GM23338 (cell line): ENCODE results near the gene CCDC28A.

Experiments
- CREB1 ChIP-seq: fragments of 250-450 bp; sonication (Bioruptor Pico); IDR thresholded peaks from 2 replicates; pipeline ENCODE4 v1.5.0; 2020; ENCODE audit warnings: low read depth, mild to moderate bottlenecking, moderate library complexity
- EZH2 ChIP-seq: fragments of 200-600 bp; sonication (generic); IDR thresholded peaks from one replicate; pipeline ENCODE4 v1.8.0; 2017; ENCODE audit warnings: antibody characterized with exemption, mild to moderate bottlenecking, low read depth; ENCODE audit not compliant: unreplicated experiment
- EZH2phosphoT487 ChIP-seq: fragments of 200-600 bp; sonication (generic); IDR thresholded peaks from one replicate; pipeline ENCODE4 v1.8.1; 2018; ENCODE audit warnings: antibody characterized with exemption; ENCODE audit not compliant: unreplicated experiment
- NANOG ChIP-seq: IDR thresholded peaks from 2 replicates; pipeline ENCODE4 v1.6.1; 2016; ENCODE audit warnings: antibody characterized with exemption, borderline replicate concordance
- POLR2AphosphoS5 ChIP-seq: IDR thresholded peaks from 2 replicates; pipeline ENCODE4 v1.6.1; 2016; ENCODE audit warnings: antibody characterized with exemption, low read depth
- ZNF114 ChIP-seq: fragments of 250-450 bp; sonication (Bioruptor Pico); IDR thresholded peaks from 2 replicates; pipeline ENCODE4 v1.5.0; 2020; ENCODE audit warnings: mild to moderate bottlenecking, moderate library complexity
- TF ChIP-seq, protein P1 (sequence below), 2 experiments: fragments of 200-600 bp in 1 of 2; sonication (generic) in 1 of 2; conservative IDR thresholded peaks; 2 replicates each; pipeline versions ENCODE4 v1.5.1 to v1.6.1; 2016 to 2017; ENCODE audit warnings: antibody characterized with exemption in 2 of 2, low read depth in 2 of 2, mild to moderate bottlenecking in 2 of 2, moderate library complexity in 1 of 2
- TF ChIP-seq, protein P2 (sequence below): IDR thresholded peaks from one replicate; pipeline ENCODE4 v1.6.1; 2018; ENCODE audit warnings: antibody characterized with exemption; ENCODE audit not compliant: unreplicated experiment
- TF ChIP-seq, protein P3 (sequence below): fragments of 250-450 bp; sonication (Bioruptor Pico); IDR thresholded peaks from 2 replicates; pipeline ENCODE4 v1.5.0; 2020; ENCODE audit warnings: mild to moderate bottlenecking, moderate library complexity

DNA sequence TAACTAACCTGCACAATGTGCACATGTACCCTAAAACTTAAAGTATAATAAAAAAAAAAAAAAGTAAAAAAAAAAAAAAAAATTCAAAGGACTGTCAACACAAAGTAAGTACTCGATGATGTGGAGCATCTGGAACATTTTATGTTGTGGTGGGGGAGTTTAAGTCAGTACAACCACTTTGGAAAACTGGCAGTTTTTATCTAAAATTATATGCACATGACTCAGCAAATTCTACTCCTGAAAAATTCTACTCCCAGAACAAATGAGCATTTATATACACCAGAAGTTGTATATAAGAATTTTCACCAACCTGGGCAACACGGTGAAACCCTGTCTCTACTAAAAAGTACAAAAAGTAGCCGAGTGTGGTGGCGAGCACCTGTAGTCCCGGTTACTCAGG is 36.9 kb upstream of the CCDC28A start:
- TF ChIP-seq, protein P1, sequence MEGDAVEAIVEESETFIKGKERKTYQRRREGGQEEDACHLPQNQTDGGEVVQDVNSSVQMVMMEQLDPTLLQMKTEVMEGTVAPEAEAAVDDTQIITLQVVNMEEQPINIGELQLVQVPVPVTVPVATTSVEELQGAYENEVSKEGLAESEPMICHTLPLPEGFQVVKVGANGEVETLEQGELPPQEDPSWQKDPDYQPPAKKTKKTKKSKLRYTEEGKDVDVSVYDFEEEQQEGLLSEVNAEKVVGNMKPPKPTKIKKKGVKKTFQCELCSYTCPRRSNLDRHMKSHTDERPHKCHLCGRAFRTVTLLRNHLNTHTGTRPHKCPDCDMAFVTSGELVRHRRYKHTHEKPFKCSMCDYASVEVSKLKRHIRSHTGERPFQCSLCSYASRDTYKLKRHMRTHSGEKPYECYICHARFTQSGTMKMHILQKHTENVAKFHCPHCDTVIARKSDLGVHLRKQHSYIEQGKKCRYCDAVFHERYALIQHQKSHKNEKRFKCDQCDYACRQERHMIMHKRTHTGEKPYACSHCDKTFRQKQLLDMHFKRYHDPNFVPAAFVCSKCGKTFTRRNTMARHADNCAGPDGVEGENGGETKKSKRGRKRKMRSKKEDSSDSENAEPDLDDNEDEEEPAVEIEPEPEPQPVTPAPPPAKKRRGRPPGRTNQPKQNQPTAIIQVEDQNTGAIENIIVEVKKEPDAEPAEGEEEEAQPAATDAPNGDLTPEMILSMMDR (conservative IDR thresholded peaks at IDR 0.05; ENCODE audit: low read depth in 2 of 2) = no peak
- TF ChIP-seq EZH2 = no peak
- no peak for TF ChIP-seq EZH2phosphoT487
- TF ChIP-seq, protein P2, sequence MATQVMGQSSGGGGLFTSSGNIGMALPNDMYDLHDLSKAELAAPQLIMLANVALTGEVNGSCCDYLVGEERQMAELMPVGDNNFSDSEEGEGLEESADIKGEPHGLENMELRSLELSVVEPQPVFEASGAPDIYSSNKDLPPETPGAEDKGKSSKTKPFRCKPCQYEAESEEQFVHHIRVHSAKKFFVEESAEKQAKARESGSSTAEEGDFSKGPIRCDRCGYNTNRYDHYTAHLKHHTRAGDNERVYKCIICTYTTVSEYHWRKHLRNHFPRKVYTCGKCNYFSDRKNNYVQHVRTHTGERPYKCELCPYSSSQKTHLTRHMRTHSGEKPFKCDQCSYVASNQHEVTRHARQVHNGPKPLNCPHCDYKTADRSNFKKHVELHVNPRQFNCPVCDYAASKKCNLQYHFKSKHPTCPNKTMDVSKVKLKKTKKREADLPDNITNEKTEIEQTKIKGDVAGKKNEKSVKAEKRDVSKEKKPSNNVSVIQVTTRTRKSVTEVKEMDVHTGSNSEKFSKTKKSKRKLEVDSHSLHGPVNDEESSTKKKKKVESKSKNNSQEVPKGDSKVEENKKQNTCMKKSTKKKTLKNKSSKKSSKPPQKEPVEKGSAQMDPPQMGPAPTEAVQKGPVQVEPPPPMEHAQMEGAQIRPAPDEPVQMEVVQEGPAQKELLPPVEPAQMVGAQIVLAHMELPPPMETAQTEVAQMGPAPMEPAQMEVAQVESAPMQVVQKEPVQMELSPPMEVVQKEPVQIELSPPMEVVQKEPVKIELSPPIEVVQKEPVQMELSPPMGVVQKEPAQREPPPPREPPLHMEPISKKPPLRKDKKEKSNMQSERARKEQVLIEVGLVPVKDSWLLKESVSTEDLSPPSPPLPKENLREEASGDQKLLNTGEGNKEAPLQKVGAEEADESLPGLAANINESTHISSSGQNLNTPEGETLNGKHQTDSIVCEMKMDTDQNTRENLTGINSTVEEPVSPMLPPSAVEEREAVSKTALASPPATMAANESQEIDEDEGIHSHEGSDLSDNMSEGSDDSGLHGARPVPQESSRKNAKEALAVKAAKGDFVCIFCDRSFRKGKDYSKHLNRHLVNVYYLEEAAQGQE = no peak
- no peak for TF ChIP-seq POLR2AphosphoS5
- TF ChIP-seq NANOG = no peak
- TF ChIP-seq, protein P3, sequence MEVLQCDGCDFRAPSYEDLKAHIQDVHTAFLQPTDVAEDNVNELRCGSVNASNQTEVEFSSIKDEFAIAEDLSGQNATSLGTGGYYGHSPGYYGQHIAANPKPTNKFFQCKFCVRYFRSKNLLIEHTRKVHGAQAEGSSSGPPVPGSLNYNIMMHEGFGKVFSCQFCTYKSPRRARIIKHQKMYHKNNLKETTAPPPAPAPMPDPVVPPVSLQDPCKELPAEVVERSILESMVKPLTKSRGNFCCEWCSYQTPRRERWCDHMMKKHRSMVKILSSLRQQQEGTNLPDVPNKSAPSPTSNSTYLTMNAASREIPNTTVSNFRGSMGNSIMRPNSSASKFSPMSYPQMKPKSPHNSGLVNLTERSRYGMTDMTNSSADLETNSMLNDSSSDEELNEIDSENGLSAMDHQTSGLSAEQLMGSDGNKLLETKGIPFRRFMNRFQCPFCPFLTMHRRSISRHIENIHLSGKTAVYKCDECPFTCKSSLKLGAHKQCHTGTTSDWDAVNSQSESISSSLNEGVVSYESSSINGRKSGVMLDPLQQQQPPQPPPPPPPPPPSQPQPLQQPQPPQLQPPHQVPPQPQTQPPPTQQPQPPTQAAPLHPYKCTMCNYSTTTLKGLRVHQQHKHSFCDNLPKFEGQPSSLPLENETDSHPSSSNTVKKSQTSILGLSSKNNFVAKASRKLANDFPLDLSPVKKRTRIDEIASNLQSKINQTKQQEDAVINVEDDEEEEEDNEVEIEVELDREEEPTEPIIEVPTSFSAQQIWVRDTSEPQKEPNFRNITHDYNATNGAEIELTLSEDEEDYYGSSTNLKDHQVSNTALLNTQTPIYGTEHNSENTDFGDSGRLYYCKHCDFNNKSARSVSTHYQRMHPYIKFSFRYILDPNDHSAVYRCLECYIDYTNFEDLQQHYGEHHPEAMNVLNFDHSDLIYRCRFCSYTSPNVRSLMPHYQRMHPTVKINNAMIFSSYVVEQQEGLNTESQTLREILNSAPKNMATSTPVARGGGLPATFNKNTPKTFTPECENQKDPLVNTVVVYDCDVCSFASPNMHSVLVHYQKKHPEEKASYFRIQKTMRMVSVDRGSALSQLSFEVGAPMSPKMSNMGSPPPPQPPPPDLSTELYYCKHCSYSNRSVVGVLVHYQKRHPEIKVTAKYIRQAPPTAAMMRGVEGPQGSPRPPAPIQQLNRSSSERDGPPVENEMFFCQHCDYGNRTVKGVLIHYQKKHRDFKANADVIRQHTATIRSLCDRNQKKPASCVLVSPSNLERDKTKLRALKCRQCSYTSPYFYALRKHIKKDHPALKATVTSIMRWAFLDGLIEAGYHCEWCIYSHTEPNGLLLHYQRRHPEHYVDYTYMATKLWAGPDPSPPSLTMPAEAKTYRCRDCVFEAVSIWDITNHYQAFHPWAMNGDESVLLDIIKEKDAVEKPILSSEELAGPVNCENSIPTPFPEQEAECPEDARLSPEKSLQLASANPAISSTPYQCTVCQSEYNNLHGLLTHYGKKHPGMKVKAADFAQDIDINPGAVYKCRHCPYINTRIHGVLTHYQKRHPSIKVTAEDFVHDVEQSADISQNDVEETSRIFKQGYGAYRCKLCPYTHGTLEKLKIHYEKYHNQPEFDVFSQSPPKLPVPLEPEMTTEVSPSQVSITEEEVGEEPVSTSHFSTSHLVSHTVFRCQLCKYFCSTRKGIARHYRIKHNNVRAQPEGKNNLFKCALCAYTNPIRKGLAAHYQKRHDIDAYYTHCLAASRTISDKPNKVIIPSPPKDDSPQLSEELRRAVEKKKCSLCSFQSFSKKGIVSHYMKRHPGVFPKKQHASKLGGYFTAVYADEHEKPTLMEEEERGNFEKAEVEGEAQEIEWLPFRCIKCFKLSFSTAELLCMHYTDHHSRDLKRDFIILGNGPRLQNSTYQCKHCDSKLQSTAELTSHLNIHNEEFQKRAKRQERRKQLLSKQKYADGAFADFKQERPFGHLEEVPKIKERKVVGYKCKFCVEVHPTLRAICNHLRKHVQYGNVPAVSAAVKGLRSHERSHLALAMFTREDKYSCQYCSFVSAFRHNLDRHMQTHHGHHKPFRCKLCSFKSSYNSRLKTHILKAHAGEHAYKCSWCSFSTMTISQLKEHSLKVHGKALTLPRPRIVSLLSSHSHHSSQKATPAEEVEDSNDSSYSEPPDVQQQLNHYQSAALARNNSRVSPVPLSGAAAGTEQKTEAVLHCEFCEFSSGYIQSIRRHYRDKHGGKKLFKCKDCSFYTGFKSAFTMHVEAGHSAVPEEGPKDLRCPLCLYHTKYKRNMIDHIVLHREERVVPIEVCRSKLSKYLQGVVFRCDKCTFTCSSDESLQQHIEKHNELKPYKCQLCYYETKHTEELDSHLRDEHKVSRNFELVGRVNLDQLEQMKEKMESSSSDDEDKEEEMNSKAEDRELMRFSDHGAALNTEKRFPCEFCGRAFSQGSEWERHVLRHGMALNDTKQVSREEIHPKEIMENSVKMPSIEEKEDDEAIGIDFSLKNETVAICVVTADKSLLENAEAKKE (CRISPR knock-in tag) = no peak
- TF ChIP-seq CREB1 (CRISPR knock-in tag) = no peak
- no peak for TF ChIP-seq ZNF114
